HG02840 (cell line): Measurements from ENCODE around the gene PIK3CB.
"Not testable (repeated sequence)": the region's sequence is repeated elsewhere in the genome, so short reads cannot be mapped to it uniquely, and the experiment has no call there.

Source experiments
- ATAC-seq: cut with Tn5 transposase; IDR thresholded peaks from one replicate; pipeline ENCODE4 v1.9.1; 2021; ENCODE audit warnings: mild to moderate bottlenecking, moderate library complexity, moderate number of reproducible peaks; ENCODE audit not compliant: unreplicated experiment, low FRiP score

The PIK3CB gene

DNA sequence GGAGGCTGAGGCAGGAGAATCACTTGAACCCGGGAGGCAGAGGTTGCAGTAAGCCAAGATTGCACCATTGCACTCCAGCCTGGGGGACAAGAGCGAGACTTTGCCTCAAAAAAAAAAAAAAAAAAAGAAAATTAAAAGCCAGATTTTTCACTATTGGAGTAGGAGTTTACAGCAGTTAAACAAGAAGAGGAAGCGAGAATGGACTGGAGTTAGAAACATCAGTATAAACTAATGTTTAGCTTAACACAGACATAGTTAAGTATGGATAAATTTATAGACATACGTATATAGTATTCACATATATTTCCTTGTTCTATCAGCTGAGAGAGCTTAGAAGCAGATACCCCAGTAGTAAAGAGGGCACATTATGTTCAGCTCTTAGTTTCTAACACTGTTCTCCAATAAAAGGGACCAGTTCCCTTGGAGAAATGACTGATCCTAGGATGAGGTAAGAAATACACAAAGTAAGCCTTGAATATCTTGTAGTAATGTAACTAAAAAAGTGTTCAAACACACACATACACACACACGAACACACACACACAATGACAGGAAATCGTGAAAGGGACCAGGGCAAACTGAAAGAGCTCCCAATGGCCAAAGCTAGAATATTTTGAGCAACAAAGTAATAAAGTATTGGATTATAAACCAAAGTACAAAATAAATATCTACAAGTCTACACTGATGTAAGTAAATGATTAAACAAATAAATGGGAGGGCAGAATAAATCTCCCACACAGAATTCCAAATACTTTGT, 25.1 kb downstream of the PIK3CB start:
- ATAC-seq, result no peak

DNA sequence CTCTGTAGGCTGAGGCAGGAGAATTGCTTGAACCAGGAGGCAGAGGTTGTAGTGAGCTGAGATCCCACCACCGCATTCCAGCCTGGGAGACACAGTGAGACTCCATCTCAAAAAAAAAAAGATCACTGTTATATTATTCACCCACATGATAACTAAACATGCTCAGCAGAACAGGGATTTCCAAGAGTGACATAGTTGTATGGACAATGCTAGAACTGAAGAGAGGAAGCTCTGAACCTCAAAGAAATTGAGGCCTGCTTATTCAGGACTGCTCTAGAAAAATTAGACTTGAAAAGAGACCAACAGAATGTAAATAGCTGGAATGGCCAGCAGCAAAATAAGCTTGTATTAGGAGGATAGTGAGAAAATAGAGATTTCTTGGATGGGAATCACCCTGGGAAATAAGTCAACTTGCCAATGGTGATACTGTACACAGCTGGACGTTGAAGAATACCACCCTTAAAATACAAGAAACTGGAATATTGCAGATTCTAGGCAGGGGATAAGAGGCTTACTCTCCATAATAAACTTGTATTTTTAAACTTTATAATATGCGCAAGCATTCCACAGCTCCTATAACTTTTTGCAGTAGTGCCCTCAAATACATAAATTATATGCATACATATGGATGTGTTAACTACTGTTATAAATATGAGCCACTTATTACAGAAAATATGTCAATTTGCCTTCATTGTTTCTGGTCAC, 28.2 kb downstream of the PIK3CB start:
- ATAC-seq, result no peak

DNA sequence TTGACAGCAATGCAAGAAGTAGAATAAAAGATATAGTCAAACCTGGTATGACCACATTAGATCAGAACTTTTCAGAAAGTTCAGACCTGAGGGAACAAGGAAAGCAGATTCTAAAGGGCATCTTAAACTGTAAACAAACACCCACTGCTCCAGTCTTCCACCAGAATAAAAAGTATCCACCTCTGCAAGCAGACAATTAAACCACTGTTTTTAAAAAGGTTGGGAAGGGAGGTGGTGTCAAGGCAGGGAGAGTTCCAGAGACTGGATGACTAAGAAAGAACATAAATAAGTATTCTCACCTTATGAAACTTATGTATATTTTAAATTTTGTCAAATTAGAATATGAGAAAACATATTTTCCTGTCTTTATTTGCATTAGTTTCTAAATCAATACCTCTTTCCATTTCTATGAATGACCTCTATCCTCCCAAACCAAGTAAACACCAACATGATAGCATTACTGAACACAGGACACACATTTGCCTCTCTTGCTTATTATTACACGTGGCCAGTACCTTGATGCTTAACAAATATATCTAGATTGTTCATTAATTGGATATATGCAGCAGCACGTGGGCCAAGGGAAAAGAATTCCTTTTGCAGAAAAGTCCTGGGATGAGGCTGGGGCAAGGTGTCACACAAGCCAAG, 31.6 kb downstream of the PIK3CB start:
- no peak for ATAC-seq

DNA sequence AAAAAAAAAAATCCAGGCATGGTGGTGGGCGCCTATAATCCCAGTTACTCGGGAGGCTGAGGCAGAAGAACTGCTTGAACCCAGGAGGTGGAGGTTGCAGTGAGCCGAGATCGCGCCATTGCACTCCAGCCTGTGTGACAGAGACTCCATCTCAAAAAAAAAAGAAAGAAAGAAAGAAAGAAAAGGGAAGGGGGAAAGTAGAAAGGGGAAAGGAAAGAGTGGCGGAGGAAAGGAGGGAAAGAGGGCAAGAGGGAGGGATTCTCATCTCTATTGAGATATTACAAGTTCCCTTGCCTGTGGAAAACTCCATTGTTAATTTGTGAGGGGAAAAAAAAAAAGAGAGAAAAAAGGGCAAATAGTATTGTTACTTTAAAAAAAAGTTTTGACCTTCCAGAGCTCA, 32.5 kb downstream of the PIK3CB start:
- not testable (repeated sequence) for ATAC-seq

DNA sequence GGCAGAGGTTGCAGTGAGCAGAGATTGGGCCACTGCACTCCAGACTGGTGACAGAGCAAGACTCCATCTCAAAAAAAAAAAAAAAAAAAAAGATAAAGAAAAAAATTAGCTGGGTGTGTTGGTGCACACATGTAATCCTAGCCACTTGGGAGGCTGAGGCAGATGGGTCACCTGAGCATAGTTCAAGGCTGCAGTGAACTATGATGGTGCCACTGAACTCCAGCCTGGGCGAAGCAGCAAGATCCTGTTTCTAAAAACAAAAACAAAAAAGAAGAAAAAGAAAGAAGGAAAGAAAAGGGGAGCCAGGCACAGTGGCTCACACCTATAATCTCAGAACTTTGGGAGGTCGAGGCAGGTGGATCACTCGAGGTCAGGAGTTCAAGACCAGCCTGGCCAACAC, 32.9 kb downstream of the PIK3CB start:
- no peak for ATAC-seq

DNA sequence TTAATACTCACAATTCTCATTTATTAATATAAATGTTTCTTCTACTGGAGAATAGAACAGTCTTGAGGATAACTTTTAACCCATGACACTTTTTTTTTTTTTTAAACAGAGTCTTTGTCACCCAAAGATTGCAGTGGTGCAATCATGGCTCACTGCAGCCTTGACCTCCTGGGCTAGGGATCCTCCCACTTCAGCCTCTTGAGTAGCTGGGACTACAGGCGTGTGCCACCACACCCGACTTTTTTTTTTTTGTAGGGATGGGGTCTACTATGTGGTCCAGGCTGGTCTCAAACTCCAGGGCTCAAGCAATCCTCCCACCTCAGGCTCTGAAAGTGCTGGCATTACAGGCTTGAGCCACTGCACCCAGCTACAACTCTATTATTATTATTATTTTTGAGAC, 34.5 kb downstream of the PIK3CB start:
- ATAC-seq, result no peak

DNA sequence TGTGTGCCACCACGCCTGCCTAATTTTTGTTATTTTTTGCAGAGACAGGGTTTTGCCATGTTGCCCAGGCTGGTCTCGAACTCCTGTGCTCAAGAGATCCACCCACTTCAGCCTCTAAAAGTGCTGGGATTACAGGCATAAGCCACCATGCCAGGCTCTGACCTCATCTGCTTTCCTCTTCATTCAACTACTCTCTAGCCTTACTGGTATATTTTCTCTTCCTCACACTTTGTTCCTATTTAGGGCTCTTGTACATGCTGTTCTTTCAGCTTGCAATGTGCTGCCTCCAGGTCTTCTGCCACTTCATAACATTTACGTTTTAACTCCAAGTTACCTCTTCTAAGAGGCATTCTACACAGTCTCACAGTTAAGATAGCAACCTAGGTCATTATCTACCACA, 34.9 kb downstream of the PIK3CB start:
- ATAC-seq, result no peak

DNA sequence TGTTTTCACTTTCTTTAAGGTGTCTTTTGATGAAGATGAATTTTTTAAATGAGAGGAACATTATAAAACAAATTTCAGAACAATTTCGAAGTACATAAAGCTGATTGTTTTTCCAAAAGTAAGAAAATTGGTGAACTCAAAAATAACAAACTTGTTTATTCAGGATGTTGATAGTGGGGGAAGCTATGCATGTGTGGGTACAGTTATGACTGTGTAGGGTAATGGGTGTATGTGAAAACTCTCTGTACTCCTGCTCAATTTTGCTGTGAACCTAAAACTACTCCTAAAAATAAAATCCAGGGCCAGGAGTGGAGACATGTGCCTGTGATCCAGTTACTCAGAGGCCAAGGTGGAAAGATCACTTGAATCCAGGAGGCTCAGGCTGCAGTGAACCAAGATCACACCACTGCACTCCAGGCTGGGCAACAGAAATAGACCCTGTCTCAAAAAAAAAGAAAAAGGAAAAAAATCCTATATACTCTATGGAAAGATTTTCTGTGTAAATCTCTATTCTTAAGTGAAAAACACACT, 37.2 kb downstream of the PIK3CB start:
- no peak for ATAC-seq

DNA sequence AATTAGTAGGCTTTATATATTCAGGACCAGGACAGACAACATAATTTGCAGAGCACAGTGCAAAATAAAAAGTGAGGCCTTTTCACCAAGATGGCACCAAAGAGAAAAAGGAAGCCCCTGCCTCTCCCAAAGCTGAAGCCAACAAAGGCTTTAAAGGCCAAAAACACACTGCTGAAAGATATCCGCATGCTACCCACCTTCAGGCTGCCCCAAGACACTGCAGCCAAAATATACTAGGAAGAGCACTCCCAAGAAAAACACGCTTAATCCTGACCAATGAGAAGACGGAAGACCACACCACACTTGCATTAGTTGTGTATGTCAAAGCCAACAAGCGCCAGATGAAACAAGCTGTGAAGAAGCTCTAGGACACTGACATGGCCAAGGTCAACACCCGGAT, 38.0 kb downstream of the PIK3CB start:
- ATAC-seq, result no peak

DNA sequence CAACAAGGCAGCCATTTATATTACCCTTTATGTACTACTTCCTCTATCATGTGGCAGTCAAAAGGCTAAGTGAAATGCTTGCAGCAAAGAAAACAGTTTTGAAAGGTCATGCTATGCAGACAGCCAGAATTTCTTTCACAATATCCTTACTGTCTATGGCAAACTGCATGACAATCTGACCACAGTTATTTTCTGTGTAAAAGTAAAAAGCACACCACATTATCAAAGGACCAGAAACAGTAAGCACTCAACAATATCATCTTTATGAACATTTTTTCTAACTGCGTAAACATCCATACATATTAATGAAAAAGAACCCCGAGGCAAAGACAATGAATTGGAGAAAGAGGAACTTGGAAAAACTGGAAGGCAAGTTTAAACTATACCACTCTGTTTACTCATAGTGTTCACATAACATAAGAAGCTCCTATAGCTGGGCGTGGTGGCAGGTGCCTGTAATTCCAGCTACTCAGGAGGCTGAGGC, 47.9 kb downstream of the PIK3CB start:
- no peak for ATAC-seq

DNA sequence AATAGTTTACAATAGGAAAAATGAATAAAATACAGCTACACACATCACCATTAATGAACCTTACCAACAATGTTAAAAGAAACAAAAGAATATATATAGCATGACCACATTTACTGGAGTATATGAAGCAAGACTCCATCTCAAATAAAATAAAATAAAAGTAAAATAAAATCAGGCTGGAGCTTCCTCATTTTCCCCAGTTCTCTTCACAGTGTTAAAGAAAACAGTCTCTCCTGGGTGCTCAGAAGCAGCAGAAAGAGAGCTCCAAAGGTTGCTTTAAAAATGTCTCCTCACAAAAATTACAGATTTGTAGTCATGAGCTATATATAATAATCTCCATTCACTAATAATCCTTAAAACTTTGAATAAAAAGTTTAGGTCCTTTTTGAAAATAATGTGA, 48.8 kb downstream of the PIK3CB start:
- ATAC-seq, result no peak

DNA sequence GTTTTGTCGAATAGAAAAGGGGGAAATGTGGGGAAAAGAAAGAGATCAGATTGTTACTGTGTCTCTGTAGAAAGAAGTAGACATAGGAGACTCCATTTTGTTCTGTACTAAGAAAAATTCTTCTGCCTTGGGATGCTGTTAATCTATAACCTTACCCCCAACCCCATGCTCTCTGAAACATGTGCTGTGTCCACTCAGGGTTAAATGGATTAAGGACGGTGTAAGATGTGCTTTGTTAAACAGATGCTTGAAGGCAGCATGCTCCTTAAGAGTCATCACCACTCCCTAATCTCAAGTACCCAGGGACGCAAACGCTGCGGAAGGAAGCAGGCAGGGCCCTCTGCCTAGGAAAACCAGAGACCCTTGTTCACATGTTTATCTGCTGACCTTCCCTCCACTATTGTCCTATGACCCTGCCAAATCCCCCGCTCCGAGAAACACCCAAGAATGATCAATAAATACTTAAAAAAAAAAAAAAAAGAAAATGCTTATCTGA, 49.3 kb downstream of the PIK3CB start:
- not testable (repeated sequence) for ATAC-seq

DNA sequence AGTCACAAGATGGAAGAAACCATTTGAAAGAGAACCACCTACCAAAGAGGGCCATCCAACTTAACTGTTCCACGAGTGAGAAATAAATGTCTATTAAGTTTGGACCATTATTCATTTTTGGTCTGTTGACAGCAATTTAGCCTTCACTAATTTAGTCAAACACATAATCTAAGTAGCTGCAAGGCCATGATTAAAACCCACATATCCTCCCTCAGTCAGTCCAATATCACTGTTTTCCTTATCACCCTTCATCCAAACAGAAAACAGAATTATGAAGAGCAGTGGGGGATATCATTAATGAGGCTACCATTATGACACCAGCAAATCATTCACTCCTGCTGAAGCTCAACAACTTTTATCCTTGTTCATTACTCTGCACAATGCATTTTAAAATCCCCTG, 52.0 kb downstream of the PIK3CB start:
- no peak for ATAC-seq

DNA sequence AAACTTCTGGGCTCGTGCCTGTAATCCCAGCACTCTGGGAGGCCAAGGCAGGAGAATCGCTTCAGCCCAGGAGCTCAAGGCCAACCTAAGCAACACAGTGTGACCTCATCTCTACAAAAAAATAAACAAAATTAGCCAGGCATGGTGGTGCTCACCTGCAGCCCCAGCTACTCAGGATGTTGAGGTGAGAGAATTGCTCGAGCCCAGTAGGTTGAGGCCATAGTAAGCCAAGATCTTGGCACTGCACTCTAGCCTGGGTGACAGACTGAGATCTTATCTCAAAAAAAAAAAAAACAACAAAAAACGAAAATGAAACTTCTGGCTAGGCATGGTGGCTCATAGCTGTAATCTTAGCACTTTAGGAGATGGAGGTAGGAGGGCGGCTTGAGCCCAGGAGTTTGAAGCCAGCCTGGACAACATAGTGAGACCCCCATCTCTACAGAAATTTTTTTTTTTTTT, 53.7 kb downstream of the PIK3CB start:
- no peak for ATAC-seq

DNA sequence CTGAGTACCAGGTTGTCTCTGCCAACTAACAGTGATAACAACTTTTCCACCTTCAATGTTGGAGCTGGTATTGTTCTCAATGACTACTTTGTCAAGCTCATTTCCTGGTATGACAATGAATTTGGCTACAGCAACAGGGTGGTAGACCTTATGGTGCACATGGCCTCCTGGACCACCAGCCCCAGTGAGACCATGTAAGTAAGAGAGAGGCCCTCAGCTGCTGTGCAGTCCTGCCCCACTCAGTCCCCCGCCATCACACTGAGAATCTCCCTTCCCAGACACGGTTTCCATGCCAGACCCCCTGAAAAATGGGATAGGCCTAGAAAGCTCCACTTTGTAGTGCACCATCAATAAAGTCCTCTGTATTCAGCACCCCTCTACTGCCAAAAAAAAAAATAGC, 56.1 kb downstream of the PIK3CB start:
- ATAC-seq, result no peak

DNA sequence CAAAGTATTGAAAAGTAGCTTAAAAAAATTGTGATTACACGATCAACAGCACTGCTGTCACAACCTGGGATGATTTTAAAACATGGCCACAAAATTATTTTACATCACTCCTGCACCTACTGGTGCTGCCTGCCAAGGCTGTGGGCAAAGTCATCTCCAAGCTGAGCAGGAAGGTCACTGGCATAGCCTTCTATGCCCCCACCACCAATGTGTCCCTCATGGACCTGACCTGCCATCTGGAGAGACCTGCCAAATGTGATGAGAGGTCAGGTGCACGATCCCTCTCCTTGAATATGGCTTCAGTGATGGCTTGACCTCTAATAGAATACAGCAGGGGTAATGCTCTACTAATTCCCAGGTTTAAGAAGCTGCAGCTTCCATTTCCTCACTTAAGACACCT, 57.8 kb downstream of the PIK3CB start:
- no peak for ATAC-seq

DNA sequence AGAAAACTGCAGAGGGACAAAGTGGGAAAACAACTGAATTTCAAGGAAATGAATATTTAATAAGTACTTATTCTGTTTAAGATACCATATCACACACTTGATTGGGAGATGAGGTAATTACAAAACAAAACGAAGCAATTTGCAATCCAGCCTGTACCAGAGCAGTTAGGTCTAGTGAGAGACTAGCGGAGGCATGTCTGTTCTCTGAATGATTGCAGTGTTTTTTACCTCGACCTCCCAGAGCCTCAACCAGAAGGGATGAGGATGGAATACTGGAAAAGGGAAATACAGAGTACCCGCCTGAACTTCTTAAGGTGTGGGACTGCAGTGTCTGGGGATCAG, 59.5 kb downstream of the PIK3CB start:
- ATAC-seq, result no peak

DNA sequence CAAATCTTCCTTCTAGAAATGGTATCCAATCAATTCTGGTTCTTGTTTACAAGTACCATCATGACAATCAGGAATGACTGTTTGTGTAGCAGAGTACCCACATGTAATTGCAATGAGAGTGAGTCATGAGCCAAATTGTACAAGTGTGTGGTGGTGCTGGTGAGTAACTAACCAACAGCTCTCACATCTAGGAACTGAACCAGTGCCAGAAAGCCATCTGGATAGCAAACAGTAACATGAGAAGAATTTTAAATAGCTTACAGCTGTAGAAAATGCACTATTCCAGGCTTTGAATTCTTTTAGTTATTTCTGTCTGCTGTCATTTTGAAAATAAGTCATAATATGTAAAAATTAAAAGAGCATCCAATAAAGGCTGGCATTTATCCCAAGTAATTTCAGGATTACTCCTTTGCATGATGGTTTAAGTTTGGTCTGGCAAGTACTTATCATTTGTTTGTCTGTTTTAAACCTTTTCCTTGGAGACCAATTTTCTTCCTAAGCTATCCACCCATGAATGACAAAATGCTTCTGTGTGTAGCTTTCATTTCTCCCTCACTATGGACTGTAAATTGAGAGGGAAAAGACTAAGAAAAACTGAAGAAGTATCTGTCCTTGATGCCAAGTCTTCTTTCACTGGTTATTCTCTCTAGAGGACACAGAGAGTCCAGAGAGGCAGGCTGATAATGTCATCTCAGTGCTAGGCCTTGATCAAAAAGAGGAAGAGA, 60.0 kb downstream of the PIK3CB start:
- no peak for ATAC-seq

DNA sequence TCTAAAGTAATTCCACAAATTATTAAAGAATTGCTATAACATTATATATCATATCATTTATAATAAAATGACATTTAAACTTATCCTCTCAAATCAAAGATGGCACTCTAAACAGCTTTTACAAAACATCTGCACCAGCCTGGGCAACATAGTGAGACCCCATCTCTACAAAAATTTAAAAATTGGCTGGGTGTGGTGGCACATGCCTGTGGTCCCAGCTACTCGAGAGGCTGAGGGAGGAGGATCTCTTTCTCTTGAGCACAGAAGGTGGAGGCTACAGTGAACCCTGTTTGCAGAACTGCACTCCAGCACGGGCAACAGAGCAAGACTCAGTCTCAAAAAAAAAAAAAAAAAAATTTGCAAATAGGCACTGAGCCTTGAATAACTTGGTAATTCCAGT, 63.1 kb downstream of the PIK3CB start:
- ATAC-seq, result no peak

DNA sequence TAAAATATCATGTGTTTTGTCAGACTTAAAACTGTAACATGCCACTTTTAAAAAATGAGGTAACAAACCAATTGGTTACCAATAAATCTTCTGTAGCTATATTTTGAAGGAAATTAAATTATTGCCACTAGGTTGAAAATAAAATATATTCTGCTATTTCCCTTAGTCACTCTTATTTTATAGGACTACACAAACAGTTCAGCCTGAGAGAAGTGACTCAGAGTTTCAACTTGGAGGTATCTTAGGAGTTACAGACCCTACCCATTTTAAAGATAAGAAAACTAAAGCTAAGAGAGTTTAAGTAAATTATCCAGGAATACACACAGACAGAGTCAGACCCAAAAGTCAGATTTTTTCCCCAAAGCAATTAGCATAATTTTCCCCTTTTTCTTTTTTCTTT, 65.1 kb downstream of the PIK3CB start:
- no peak for ATAC-seq

DNA sequence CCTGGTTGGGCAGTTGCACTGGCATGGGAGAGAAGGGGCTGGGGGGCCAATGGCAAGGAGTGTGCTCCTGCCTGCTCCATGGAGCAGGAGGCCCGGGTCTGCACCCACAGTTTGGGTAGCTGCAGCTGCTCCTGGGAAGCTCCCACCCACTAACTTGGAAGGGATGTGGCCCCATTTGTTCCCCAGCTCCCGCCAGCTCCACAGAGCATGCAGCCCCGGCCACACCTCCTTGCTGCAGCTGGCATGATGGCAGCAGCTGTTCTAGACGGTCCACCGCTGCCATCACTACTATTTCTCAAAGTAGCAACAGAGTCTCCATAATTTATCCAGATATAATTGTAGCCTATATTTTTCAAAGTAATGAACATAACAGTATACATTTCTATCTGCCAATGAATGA, 65.8 kb downstream of the PIK3CB start:
- no peak for ATAC-seq
